Right lobe of liver (tissue), 4 donors: ENCODE measurements around the gene TRAPPC12.

Experiments
- POLR2A ChIP-seq: fragments of 450-650 bp; IDR thresholded peaks from one replicate; pipeline ENCODE4 v1.6.1; 2017; ENCODE audit warnings: antibody characterized with exemption, mild to moderate bottlenecking
- TF ChIP-seq, protein P1 (sequence below), 4 donors: fragments of 200-600 bp in 3 of 4; fragments of 450-650 bp in 1 of 4; IDR thresholded peaks; one replicate each; pipeline versions ENCODE4 v1.5.1 to v1.8.0; 2016 to 2022; ENCODE audit warnings: antibody characterized with exemption in 4 of 4, mild to moderate bottlenecking in 2 of 4
- donor health status: DM: no; HTN: no; CAD: no.
- donor health status: DM: no; HTN: no; CAD: no.
- donor health status: DM: no; HTN: yes; CAD: no.

GRCh38 chr2:3403587-3404334, 24.3 kb downstream of the TRAPPC12 start:
- TF ChIP-seq, protein P1, sequence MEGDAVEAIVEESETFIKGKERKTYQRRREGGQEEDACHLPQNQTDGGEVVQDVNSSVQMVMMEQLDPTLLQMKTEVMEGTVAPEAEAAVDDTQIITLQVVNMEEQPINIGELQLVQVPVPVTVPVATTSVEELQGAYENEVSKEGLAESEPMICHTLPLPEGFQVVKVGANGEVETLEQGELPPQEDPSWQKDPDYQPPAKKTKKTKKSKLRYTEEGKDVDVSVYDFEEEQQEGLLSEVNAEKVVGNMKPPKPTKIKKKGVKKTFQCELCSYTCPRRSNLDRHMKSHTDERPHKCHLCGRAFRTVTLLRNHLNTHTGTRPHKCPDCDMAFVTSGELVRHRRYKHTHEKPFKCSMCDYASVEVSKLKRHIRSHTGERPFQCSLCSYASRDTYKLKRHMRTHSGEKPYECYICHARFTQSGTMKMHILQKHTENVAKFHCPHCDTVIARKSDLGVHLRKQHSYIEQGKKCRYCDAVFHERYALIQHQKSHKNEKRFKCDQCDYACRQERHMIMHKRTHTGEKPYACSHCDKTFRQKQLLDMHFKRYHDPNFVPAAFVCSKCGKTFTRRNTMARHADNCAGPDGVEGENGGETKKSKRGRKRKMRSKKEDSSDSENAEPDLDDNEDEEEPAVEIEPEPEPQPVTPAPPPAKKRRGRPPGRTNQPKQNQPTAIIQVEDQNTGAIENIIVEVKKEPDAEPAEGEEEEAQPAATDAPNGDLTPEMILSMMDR (IDR thresholded peaks at IDR 0.05), result no peak
- TF ChIP-seq POLR2A, result no peak
